Measurements from ENCODE around the gene CTNS.

CTNS gene

GRCh38 chr17:3681565-3681964, 45.0 kb downstream of the CTNS start:
- no peak for DNase-seq (ENCODE audit: extremely low read depth, low read depth)
- no peak overlapping the region for H3K4me3 ChIP-seq (replicated peaks; ENCODE audit: low read depth, low read length)
- TF ChIP-seq, protein P1, sequence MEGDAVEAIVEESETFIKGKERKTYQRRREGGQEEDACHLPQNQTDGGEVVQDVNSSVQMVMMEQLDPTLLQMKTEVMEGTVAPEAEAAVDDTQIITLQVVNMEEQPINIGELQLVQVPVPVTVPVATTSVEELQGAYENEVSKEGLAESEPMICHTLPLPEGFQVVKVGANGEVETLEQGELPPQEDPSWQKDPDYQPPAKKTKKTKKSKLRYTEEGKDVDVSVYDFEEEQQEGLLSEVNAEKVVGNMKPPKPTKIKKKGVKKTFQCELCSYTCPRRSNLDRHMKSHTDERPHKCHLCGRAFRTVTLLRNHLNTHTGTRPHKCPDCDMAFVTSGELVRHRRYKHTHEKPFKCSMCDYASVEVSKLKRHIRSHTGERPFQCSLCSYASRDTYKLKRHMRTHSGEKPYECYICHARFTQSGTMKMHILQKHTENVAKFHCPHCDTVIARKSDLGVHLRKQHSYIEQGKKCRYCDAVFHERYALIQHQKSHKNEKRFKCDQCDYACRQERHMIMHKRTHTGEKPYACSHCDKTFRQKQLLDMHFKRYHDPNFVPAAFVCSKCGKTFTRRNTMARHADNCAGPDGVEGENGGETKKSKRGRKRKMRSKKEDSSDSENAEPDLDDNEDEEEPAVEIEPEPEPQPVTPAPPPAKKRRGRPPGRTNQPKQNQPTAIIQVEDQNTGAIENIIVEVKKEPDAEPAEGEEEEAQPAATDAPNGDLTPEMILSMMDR (IDR thresholded peaks at IDR 0.05; ENCODE audit: low read depth, low read length, missing control alignments) = no peak

- TF ChIP-seq, protein P1 (IDR thresholded peaks at IDR 0.05; ENCODE audit: low read depth, low read length, missing control alignments) = no peak
These were observed 45.5 kb downstream of the CTNS start for GRCh38 chr17:3682033-3682432.

DNA sequence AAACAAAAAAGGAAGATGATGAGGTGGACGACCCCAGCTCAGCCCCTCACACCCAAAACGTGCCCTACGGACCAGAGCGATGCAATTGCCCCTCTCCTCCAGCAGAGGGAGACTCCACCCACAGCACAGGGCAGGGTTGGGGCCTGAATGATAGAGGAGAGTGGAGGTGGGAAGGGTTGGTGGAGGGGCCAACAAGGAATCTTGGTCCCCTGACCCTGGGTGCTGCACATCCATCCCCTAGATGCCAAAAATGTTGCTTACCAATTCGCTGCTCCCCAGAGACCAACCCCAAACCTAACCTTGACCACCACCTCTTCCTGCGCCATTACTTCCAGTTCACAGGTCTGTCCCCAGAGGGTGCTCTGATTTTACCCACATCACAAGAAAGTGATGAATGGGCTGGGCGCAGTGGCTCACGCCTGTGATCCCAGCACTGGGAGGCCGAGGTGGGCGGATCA, 46.5 kb downstream of the CTNS start:
- no peak for DNase-seq (ENCODE audit: extremely low read depth, low read depth)
- TF ChIP-seq, protein P1 (IDR thresholded peaks at IDR 0.05; ENCODE audit: low read depth, low read length, missing control alignments) = peak; percentile 97
- H3K4me3 ChIP-seq (replicated peaks; ENCODE audit: low read depth, low read length) = no peak overlapping the region

More at GRCh38 chr17:3682033-3682432, 45.5 kb downstream of the CTNS start:
- no peak for DNase-seq (ENCODE audit: extremely low read depth, low read depth)
- H3K4me3 ChIP-seq (replicated peaks; ENCODE audit: low read depth, low read length) = no peak overlapping the region

DNA sequence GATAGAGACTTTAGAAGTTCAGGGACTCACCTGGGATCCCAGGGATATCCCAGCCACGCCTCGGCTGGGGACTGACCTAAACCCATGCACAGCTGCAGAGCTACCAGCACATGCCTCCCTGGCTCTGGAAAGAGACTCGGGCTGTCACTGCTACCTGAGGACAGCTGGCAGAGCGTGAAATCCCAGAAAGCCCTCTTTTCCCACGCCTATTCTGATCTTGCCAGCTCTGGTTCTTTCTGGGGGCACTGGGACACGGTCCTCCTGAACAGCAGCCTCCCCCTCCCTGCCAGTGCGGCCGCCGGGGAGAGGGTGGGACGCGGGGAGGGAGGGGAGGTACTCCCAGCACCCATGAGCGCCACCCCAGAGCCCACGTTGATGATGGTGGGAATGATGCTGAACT, 48.6 kb downstream of the CTNS start:
- H3K4me3 ChIP-seq (replicated peaks; ENCODE audit: low read depth, low read length) = no peak overlapping the region
- no peak for DNase-seq (ENCODE audit: extremely low read depth, low read depth)
- TF ChIP-seq, protein P1 (IDR thresholded peaks at IDR 0.05; ENCODE audit: low read depth, low read length, missing control alignments) = no peak

- DNase-seq (ENCODE audit: extremely low read depth, low read depth) = no peak
- H3K4me3 ChIP-seq (replicated peaks; ENCODE audit: low read depth, low read length) = no peak overlapping the region
- TF ChIP-seq, protein P1 (IDR thresholded peaks at IDR 0.05; ENCODE audit: low read depth, low read length, missing control alignments) = no peak
These were observed 51.5 kb downstream of the CTNS start for GRCh38 chr17:3688027-3688553.

DNA sequence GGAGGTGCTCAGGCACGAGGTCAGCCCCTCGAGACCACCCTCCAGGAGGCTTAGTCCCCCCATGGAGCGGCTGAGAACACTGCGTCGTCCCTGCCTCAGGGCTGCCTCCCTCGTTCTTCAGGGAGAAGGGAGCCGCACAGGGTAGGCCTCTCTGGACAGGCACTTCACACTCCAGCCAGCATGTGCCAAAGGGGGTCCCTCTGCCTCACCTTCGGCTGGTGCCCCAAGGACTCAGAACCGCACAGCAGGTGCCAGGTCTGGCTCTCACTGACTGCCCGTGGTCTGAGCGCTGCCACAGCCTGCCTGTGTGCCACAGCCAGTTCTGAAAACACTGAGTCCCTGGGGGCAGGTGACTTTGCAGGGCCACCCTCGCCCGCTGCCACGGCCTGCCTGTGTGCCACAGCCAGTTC, 52.3 kb downstream of the CTNS start:
- DNase-seq (ENCODE audit: extremely low read depth, low read depth) = no peak
- TF ChIP-seq, protein P1 (IDR thresholded peaks at IDR 0.05; ENCODE audit: low read depth, low read length, missing control alignments) = no peak
- H3K4me3 ChIP-seq (replicated peaks; ENCODE audit: low read depth, low read length) = no peak overlapping the region
